ENCODE results near the gene STYX. TPM values are rescaled to one million over a fixed set of nuclear protein-coding genes. Genes with fewer than 3 reads are reported as not detected.

STYX gene
- polyA plus RNA-seq, 1 of the 3 experiments (the other 2 are of a cell fraction) = 3.5 TPM

DNA sequence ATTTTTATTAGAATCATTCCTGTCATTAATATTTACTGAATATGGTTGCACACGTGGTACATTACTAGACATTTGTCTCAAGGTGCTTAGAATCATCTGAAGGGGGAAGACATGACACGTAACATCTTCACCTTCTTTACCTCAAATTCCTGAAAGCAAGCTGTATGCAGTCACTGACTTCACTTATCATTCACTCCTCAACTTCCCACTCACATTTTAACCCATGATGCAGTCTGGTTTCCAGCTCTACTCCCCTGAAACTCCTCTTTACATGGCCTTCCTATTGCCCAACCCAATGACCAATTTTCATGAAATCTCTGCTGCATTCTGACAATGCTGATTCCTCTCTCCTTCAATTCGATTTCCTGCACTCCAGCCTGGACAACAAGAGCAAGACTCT lies 28.7 kb upstream of the STYX start:
- WGBS (ENCODE audit: low lambda C conversion rate) = 77% methylated on average over 3 of the region's 3 CpGs
- no peak for DNase-seq
- H3K4me3 ChIP-seq (ENCODE audit: low read depth in 2 of 2, low read length in 1 of 2) = no peak overlapping the region

GRCh38 chr14:52703225-52703624 lies 26.7 kb upstream of the STYX start:
- no peak overlapping the region for H3K27ac ChIP-seq (ENCODE audit: low read depth in 2 of 2, low read length in 1 of 2)
- POLR2A ChIA-PET = no interaction called here
- H3K4me3 ChIP-seq (ENCODE audit: low read depth in 2 of 2, low read length in 1 of 2) = no peak overlapping the region
- H2AFZ ChIP-seq (ENCODE audit: low read depth) = no peak overlapping the region
- no peaks in the 10 kb centered on the region for H3K27me3 ChIP-seq (ENCODE audit: insufficient read depth)
- H4K20me1 ChIP-seq (ENCODE audit: insufficient read depth) = peaks cover 6% of the 10 kb centered on the region
- no peak overlapping the region for H3K9ac ChIP-seq
- CTCF ChIA-PET = no interaction called here
- no peaks in the 10 kb centered on the region for H3K9me3 ChIP-seq
- WGBS (ENCODE audit: low lambda C conversion rate) = 69% methylated on average over 3 of the region's 3 CpGs
- peaks cover 0 to 4% of the 10 kb centered on the region in 2 experiments for H3K36me3 ChIP-seq (replicated peaks in 1 of 2; ENCODE audit: control insufficient read depth in 1 of 2, insufficient read depth in 2 of 2, low read length in 1 of 2)
- H3K4me1 ChIP-seq (ENCODE audit: control insufficient read depth in 1 of 2, insufficient read depth in 2 of 2, low read depth in 1 of 2, low read length in 1 of 2) = peaks cover 5 to 11% of the 10 kb centered on the region in 2 experiments; a peak in 3 of 4 replicates
- H3K4me2 ChIP-seq = no peak overlapping the region
- TF ChIP-seq ELF1 (IDR thresholded peaks at IDR 0.05) (no peak), NFIC (IDR thresholded peaks at IDR 0.05; ENCODE audit: borderline replicate concordance) (0 out of 2 replicates have a peak, but pooled peaks have one; percentile 15)
- peaks cover 7% of the 10 kb centered on the region for H3F3A ChIP-seq (replicated peaks; ENCODE audit: insufficient read depth)
- H3K9me2 ChIP-seq = no peaks in the 10 kb centered on the region
- DNase-seq = no peak
- H3K79me2 ChIP-seq (ENCODE audit: insufficient read depth) = peaks cover 12% of the 10 kb centered on the region

More for the DNA sequence above, 28.7 kb upstream of the STYX start:
- peaks cover 13% of the 10 kb centered on the region for H3F3A ChIP-seq (replicated peaks; ENCODE audit: insufficient read depth)
- H3K36me3 ChIP-seq (replicated peaks in 1 of 2; ENCODE audit: control insufficient read depth in 1 of 2, insufficient read depth in 2 of 2, low read length in 1 of 2) = no peaks in the 10 kb centered on the region
- no peak for TF ChIP-seq RCOR1 (IDR thresholded peaks at IDR 0.05; ENCODE audit: low read length)
- no peak for TF ChIP-seq CTCF (IDR thresholded peaks at IDR 0.05)
- no peak overlapping the region for H3K9ac ChIP-seq
- H3K4me1 ChIP-seq (ENCODE audit: control insufficient read depth in 1 of 2, insufficient read depth in 2 of 2, low read depth in 1 of 2, low read length in 1 of 2) = peaks cover 0 to 8% of the 10 kb centered on the region in 2 experiments; a peak in 1 of 4 replicates
- ChIA-PET POLR2A (no interaction called here), CTCF (no interaction called here)
- no peaks in the 10 kb centered on the region for H3K9me3 ChIP-seq
- no peaks in the 10 kb centered on the region for H4K20me1 ChIP-seq (ENCODE audit: insufficient read depth)
- no peaks in the 10 kb centered on the region for H3K79me2 ChIP-seq (ENCODE audit: insufficient read depth)
- H3K27ac ChIP-seq (ENCODE audit: low read depth in 2 of 2, low read length in 1 of 2) = no peak overlapping the region
- no peak overlapping the region for H3K4me2 ChIP-seq
- H3K9me2 ChIP-seq = no peaks in the 10 kb centered on the region
- peak overlapping the region; percentile 53; the same call in 1 of the 2 replicates for H2AFZ ChIP-seq (ENCODE audit: low read depth)
- no peaks in the 10 kb centered on the region for H3K27me3 ChIP-seq (ENCODE audit: insufficient read depth)

GRCh38 chr14:52703664-52704063 lies 26.3 kb upstream of the STYX start:
- H3K9me3 ChIP-seq = no peaks in the 10 kb centered on the region
- H3K79me2 ChIP-seq (ENCODE audit: insufficient read depth) = peaks cover 17% of the 10 kb centered on the region
- H3F3A ChIP-seq (replicated peaks; ENCODE audit: insufficient read depth) = peaks cover 7% of the 10 kb centered on the region
- no peak overlapping the region for H3K27ac ChIP-seq (ENCODE audit: low read depth in 2 of 2, low read length in 1 of 2)
- peaks cover 10% of the 10 kb centered on the region for H4K20me1 ChIP-seq (ENCODE audit: insufficient read depth)
- no peak overlapping the region for H2AFZ ChIP-seq (ENCODE audit: low read depth)
- ChIA-PET CTCF (no interaction called here), POLR2A (no interaction called here)
- no peak for DNase-seq
- 94% methylated on average over 2 of the region's 2 CpGs for WGBS (ENCODE audit: low lambda C conversion rate)
- H3K36me3 ChIP-seq (replicated peaks in 1 of 2; ENCODE audit: control insufficient read depth in 1 of 2, insufficient read depth in 2 of 2, low read length in 1 of 2) = peaks cover 3 to 8% of the 10 kb centered on the region in 2 experiments
- no peak overlapping the region for H3K9ac ChIP-seq
- H3K4me3 ChIP-seq (ENCODE audit: low read depth in 2 of 2, low read length in 1 of 2) = no peak overlapping the region
- no peaks in the 10 kb centered on the region for H3K9me2 ChIP-seq
- no peaks in the 10 kb centered on the region for H3K27me3 ChIP-seq (ENCODE audit: insufficient read depth)
- no peak overlapping the region for H3K4me2 ChIP-seq
- H3K4me1 ChIP-seq (ENCODE audit: control insufficient read depth in 1 of 2, insufficient read depth in 2 of 2, low read depth in 1 of 2, low read length in 1 of 2) = peaks cover 9 to 16% of the 10 kb centered on the region in 2 experiments; a peak in 3 of 4 replicates
- TF ChIP-seq MEF2A (IDR thresholded peaks at IDR 0.05; ENCODE audit: borderline replicate concordance, low read depth) = no peak
- no peak for TF ChIP-seq GABPA (IDR thresholded peaks at IDR 0.05; ENCODE audit: low read depth)
- no peak for TF ChIP-seq YY1 (IDR thresholded peaks at IDR 0.05; ENCODE audit: low read depth)
- TF ChIP-seq NRF1 (IDR thresholded peaks at IDR 0.05; ENCODE audit: low read depth, low read length) = no peak
- TF ChIP-seq, protein P1, sequence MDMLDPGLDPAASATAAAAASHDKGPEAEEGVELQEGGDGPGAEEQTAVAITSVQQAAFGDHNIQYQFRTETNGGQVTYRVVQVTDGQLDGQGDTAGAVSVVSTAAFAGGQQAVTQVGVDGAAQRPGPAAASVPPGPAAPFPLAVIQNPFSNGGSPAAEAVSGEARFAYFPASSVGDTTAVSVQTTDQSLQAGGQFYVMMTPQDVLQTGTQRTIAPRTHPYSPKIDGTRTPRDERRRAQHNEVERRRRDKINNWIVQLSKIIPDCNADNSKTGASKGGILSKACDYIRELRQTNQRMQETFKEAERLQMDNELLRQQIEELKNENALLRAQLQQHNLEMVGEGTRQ (IDR thresholded peaks at IDR 0.05; ENCODE audit: borderline replicate concordance, low read depth, low read length) = no peak
- TF ChIP-seq FOSL2 (IDR thresholded peaks at IDR 0.05; ENCODE audit: borderline replicate concordance, low read depth) = no peak
- TF ChIP-seq RXRA (IDR thresholded peaks at IDR 0.05; ENCODE audit: borderline replicate concordance, low read depth) = no peak
- TF ChIP-seq, protein P2, sequence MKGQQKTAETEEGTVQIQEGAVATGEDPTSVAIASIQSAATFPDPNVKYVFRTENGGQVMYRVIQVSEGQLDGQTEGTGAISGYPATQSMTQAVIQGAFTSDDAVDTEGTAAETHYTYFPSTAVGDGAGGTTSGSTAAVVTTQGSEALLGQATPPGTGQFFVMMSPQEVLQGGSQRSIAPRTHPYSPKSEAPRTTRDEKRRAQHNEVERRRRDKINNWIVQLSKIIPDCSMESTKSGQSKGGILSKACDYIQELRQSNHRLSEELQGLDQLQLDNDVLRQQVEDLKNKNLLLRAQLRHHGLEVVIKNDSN (IDR thresholded peaks at IDR 0.05; ENCODE audit: borderline replicate concordance, low read depth) = no peak
- no peak for TF ChIP-seq RAD21 (IDR thresholded peaks at IDR 0.05; ENCODE audit: low read length)
- no peak for TF ChIP-seq CHD2 (IDR thresholded peaks at IDR 0.05; ENCODE audit: low read length, partially characterized antibody)
- TF ChIP-seq NFIC (IDR thresholded peaks at IDR 0.05; ENCODE audit: borderline replicate concordance) = no peak
- no peak for TF ChIP-seq RCOR1 (IDR thresholded peaks at IDR 0.05; ENCODE audit: low read length)
- TF ChIP-seq MXI1 (IDR thresholded peaks at IDR 0.05; ENCODE audit: low read depth, low read length) = no peak
- TF ChIP-seq, protein P3, sequence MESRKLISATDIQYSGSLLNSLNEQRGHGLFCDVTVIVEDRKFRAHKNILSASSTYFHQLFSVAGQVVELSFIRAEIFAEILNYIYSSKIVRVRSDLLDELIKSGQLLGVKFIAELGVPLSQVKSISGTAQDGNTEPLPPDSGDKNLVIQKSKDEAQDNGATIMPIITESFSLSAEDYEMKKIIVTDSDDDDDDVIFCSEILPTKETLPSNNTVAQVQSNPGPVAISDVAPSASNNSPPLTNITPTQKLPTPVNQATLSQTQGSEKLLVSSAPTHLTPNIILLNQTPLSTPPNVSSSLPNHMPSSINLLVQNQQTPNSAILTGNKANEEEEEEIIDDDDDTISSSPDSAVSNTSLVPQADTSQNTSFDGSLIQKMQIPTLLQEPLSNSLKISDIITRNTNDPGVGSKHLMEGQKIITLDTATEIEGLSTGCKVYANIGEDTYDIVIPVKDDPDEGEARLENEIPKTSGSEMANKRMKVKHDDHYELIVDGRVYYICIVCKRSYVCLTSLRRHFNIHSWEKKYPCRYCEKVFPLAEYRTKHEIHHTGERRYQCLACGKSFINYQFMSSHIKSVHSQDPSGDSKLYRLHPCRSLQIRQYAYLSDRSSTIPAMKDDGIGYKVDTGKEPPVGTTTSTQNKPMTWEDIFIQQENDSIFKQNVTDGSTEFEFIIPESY (IDR thresholded peaks at IDR 0.05; ENCODE audit: borderline replicate concordance, low read depth) = no peak

Measured in SK-N-SH (cell line).